ENCODE measurements around the gene RNF39. TPM values are rescaled to one million over a fixed set of nuclear protein-coding genes. Genes with fewer than 3 reads are reported as not detected.
A peak's percentile ranks its signal among the peaks of the same experiment; 100 is the strongest.

Gene RNF39
- total and polyA plus RNA-seq, 2 of the 13 experiments (the other 11 are each of a cell fraction or from before 2014, with no cell fraction given): 0.13 to 1.8 TPM

DNA sequence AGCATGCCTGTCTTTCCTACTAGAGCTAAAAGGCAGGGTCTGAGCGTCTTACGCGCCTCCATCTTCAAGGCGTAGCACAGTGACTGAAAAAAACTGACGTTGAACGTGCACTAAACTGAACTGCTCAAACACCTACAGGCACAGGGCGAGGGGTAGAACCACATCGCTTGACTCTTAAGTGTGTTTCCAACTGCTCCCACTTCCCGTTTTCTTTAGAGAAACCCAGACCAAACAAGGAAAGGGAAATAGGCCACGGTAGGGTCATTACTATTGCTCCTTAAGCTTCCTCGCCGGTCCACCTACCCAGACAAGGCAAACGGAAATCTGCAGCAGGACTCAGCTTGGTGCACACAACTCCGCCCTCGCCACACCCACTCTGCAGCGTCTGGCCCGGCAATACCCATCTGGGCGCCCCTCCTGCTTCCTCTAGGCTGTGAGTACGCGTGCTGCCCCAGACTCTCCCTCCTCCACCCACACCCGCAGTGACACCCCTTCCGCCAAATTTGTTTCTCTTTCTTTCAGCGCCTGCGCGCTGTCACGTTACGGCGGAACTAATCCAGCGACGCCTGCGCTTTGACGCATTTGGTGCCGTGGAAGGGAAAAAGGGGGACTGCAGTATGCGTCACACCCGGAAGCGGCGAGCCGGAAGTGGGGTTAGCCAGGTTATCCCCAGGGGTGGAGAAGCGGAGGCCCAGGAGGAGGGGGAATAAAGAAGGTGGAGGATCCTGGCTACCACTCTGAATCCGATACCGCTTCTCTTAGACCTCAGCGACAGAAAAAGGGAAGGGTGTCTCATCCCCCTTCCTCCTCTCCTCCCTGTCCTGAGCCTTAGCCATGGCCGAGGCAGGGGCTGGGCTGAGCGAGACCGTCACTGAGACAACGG, 8.8 kb downstream of the RNF39 start, which contains the start of gene PPP1R11 (continued):
- TF ChIP-seq PTBP1 (IDR thresholded peaks at IDR 0.05; ENCODE audit: low read depth, low read length, poor library complexity, severe bottlenecking) (peak; percentile 73), ZNF564 (CRISPR knock-in tag; IDR thresholded peaks at IDR 0.05) (no peak), RAD21 (CRISPR knock-in tag; IDR thresholded peaks at IDR 0.05) (peak; percentile 3; the same call in 1 of the 2 replicates), MXD4 (CRISPR knock-in tag; IDR thresholded peaks at IDR 0.05) (peak; percentile 91), MAFG (CRISPR knock-in tag; IDR thresholded peaks at IDR 0.05) (no peak), KLF9 (CRISPR knock-in tag; IDR thresholded peaks at IDR 0.05; ENCODE audit: low read depth) (peak; percentile 93), ZNF382 (CRISPR knock-in tag; IDR thresholded peaks at IDR 0.05; ENCODE audit: borderline replicate concordance) (no peak), ZNF205 (CRISPR knock-in tag; IDR thresholded peaks at IDR 0.05) (peak; percentile 58), ZNF83 (CRISPR knock-in tag; IDR thresholded peaks at IDR 0.05; ENCODE audit: borderline replicate concordance) (peak; percentile 62; the same call in 1 of the 2 replicates), ZNF879 (CRISPR knock-in tag; IDR thresholded peaks at IDR 0.05) (0 out of 2 replicates have a peak, but pooled peaks have one; percentile 13), SIX4 (CRISPR knock-in tag; IDR thresholded peaks at IDR 0.05) (peak; percentile 19; the same call in 1 of the 2 replicates), FOXO1 (CRISPR knock-in tag; IDR thresholded peaks at IDR 0.05) (peak; percentile 77; the same call in 1 of the 2 replicates)
- TF ChIP-seq, protein P1, sequence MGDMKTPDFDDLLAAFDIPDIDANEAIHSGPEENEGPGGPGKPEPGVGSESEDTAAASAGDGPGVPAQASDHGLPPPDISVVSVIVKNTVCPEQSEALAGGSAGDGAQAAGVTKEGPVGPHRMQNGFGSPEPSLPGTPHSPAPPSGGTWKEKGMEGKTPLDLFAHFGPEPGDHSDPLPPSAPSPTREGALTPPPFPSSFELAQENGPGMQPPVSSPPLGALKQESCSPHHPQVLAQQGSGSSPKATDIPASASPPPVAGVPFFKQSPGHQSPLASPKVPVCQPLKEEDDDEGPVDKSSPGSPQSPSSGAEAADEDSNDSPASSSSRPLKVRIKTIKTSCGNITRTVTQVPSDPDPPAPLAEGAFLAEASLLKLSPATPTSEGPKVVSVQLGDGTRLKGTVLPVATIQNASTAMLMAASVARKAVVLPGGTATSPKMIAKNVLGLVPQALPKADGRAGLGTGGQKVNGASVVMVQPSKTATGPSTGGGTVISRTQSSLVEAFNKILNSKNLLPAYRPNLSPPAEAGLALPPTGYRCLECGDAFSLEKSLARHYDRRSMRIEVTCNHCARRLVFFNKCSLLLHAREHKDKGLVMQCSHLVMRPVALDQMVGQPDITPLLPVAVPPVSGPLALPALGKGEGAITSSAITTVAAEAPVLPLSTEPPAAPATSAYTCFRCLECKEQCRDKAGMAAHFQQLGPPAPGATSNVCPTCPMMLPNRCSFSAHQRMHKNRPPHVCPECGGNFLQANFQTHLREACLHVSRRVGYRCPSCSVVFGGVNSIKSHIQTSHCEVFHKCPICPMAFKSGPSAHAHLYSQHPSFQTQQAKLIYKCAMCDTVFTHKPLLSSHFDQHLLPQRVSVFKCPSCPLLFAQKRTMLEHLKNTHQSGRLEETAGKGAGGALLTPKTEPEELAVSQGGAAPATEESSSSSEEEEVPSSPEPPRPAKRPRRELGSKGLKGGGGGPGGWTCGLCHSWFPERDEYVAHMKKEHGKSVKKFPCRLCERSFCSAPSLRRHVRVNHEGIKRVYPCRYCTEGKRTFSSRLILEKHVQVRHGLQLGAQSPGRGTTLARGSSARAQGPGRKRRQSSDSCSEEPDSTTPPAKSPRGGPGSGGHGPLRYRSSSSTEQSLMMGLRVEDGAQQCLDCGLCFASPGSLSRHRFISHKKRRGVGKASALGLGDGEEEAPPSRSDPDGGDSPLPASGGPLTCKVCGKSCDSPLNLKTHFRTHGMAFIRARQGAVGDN (CRISPR knock-in tag; IDR thresholded peaks at IDR 0.05): peak; percentile 95
- TF ChIP-seq, protein P2, sequence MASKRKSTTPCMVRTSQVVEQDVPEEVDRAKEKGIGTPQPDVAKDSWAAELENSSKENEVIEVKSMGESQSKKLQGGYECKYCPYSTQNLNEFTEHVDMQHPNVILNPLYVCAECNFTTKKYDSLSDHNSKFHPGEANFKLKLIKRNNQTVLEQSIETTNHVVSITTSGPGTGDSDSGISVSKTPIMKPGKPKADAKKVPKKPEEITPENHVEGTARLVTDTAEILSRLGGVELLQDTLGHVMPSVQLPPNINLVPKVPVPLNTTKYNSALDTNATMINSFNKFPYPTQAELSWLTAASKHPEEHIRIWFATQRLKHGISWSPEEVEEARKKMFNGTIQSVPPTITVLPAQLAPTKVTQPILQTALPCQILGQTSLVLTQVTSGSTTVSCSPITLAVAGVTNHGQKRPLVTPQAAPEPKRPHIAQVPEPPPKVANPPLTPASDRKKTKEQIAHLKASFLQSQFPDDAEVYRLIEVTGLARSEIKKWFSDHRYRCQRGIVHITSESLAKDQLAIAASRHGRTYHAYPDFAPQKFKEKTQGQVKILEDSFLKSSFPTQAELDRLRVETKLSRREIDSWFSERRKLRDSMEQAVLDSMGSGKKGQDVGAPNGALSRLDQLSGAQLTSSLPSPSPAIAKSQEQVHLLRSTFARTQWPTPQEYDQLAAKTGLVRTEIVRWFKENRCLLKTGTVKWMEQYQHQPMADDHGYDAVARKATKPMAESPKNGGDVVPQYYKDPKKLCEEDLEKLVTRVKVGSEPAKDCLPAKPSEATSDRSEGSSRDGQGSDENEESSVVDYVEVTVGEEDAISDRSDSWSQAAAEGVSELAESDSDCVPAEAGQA (IDR thresholded peaks at IDR 0.05; ENCODE audit: low read depth): peak; percentile 86
- TF ChIP-seq, protein P2 (CRISPR knock-in tag; IDR thresholded peaks at IDR 0.05; ENCODE audit: borderline replicate concordance): no peak
- TF ChIP-seq, protein P3, sequence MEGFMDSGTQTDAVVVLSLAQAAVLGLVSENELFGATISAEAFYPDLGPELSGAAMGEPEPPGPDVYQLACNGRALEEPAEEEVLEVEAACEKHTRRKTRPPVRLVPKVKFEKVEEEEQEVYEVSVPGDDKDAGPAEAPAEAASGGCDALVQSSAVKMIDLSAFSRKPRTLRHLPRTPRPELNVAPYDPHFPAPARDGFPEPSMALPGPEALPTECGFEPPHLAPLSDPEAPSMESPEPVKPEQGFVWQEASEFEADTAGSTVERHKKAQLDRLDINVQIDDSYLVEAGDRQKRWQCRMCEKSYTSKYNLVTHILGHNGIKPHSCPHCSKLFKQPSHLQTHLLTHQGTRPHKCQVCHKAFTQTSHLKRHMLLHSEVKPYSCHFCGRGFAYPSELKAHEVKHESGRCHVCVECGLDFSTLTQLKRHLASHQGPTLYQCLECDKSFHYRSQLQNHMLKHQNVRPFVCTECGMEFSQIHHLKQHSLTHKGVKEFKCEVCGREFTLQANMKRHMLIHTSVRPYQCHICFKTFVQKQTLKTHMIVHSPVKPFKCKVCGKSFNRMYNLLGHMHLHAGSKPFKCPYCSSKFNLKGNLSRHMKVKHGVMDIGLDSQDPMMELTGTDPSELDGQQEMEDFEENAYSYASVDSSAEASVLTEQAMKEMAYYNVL (CRISPR knock-in tag; IDR thresholded peaks at IDR 0.05; ENCODE audit: borderline replicate concordance): no peak

Data from HepG2 (cell line).